DOHH2 (cell line): ENCODE measurements around the gene HPSE2.

Experiments
- EZH2phosphoT487 ChIP-seq: fragments of 200-600 bp; sonication (generic); IDR thresholded peaks from 2 replicates; pipeline ENCODE4 v1.6.1; 2017; ENCODE audit warnings: borderline replicate concordance, mild to moderate bottlenecking, antibody characterized with exemption, low read length, moderate library complexity, mixed read lengths
- TF ChIP-seq, protein P1 (sequence below): fragments of 200-600 bp; sonication (generic); IDR thresholded peaks from one replicate; pipeline ENCODE4 v1.5.1; 2014; ENCODE audit warnings: antibody characterized with exemption, mild to moderate bottlenecking, low read depth, low read length; ENCODE audit not compliant: poor library complexity, severe bottlenecking

- TF ChIP-seq, protein P1, sequence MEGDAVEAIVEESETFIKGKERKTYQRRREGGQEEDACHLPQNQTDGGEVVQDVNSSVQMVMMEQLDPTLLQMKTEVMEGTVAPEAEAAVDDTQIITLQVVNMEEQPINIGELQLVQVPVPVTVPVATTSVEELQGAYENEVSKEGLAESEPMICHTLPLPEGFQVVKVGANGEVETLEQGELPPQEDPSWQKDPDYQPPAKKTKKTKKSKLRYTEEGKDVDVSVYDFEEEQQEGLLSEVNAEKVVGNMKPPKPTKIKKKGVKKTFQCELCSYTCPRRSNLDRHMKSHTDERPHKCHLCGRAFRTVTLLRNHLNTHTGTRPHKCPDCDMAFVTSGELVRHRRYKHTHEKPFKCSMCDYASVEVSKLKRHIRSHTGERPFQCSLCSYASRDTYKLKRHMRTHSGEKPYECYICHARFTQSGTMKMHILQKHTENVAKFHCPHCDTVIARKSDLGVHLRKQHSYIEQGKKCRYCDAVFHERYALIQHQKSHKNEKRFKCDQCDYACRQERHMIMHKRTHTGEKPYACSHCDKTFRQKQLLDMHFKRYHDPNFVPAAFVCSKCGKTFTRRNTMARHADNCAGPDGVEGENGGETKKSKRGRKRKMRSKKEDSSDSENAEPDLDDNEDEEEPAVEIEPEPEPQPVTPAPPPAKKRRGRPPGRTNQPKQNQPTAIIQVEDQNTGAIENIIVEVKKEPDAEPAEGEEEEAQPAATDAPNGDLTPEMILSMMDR, result no peak
- no peak for TF ChIP-seq EZH2phosphoT487
Observed at GRCh38 chr10:98411166-98411565, 824.5 kb downstream of the HPSE2 start.
